Inferior parietal cortex (tissue), 1 donor: ENCODE measurements around the gene TBC1D8.

Experiments used
- DNase-seq: peaks from one replicate; pipeline ENCODE4 v3.0.0-alpha.2; 2016; ENCODE audit errors: extremely low spot score

The TBC1D8 gene

GRCh38 chr2:100977511-100977910 is 173.7 kb downstream of the TBC1D8 start:
- DNase-seq = no peak

GRCh38 chr2:100976645-100977391 is 174.4 kb downstream of the TBC1D8 start:
- DNase-seq = no peak

GRCh38 chr2:100976061-100976460 is 175.1 kb downstream of the TBC1D8 start:
- DNase-seq = no peak

- no peak for DNase-seq
Measured at GRCh38 chr2:100975521-100975785, 175.7 kb downstream of the TBC1D8 start.

GRCh38 chr2:100974712-100975520 is 176.3 kb downstream of the TBC1D8 start:
- DNase-seq = no peak

GRCh38 chr2:100972452-100972851 is 178.7 kb downstream of the TBC1D8 start:
- DNase-seq = no peak

- no peak for DNase-seq
Measured at GRCh38 chr2:100971221-100971620, 180.0 kb downstream of the TBC1D8 start.

GRCh38 chr2:100969998-100970397 is 181.2 kb downstream of the TBC1D8 start:
- DNase-seq = no peak

- no peak for DNase-seq
Measured at GRCh38 chr2:100968146-100969145, 182.7 kb downstream of the TBC1D8 start.

- DNase-seq = no peak
Measured at GRCh38 chr2:100967716-100968115, 183.5 kb downstream of the TBC1D8 start.

- no peak for DNase-seq
Measured at GRCh38 chr2:100965596-100965995, 185.6 kb downstream of the TBC1D8 start.

- DNase-seq = no peak
Measured at GRCh38 chr2:100964681-100965169, 186.5 kb downstream of the TBC1D8 start.

- DNase-seq = no peak
Measured at GRCh38 chr2:100964222-100964621, 187.0 kb downstream of the TBC1D8 start.

- no peak for DNase-seq
Measured at GRCh38 chr2:100963026-100963375, 188.2 kb downstream of the TBC1D8 start.

GRCh38 chr2:100962366-100963025 is 188.7 kb downstream of the TBC1D8 start:
- no peak for DNase-seq

GRCh38 chr2:100960688-100961087 is 190.5 kb downstream of the TBC1D8 start:
- no peak for DNase-seq

- no peak for DNase-seq
Measured at GRCh38 chr2:100959225-100959880, 191.8 kb downstream of the TBC1D8 start.

- DNase-seq = peak; percentile 49
Measured at GRCh38 chr2:100957996-100958653, 193.1 kb downstream of the TBC1D8 start.
